NT2/D1 (cell line): ENCODE results near the gene WDR27.

ENCODE experiments used
- SUZ12 ChIP-seq: IDR thresholded peaks from 2 replicates; pipeline ENCODE4 v1.6.1; 2011; ENCODE audit not compliant: insufficient read length, insufficient read depth; ENCODE audit errors: extremely low read depth
- YY1 ChIP-seq: IDR thresholded peaks from 2 replicates; pipeline ENCODE4 v1.6.1; 2011; ENCODE audit not compliant: insufficient read length, insufficient read depth
- ZNF274 ChIP-seq: IDR thresholded peaks from 2 replicates; pipeline ENCODE4 v1.6.1; 2011; ENCODE audit warnings: mild to moderate bottlenecking, low read depth, low read length

DNA sequence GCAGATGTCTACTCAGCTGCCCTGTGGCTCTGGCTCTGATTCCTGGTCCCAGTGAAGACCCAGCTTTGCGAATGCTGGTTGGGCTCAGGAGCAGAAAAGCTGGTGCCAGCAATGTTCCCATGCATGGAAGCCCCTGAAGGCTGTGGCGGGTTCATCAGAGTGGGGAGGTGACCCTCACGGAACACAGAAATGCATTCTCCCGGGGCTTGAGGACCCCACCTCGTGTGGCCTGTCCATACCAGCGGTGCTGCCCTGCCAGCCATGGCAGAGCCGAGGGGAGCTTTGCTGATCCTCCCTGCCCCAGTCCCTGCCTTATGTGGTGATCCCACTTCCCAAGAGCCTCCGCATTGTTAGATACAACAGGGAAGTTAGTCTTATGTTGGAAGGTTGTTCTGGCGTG lies 290.5 kb downstream of the WDR27 start:
- TF ChIP-seq SUZ12, result no peak
- TF ChIP-seq ZNF274, result no peak
- no peak for TF ChIP-seq YY1
